Stromal cell of bone marrow (primary cell): ENCODE results near the gene C6orf141.

ENCODE experiments used
- DNase-seq: peaks from one replicate; pipeline ENCODE4 v3.0.0-alpha.2; 2012; ENCODE audit warnings: low read depth

Gene C6orf141

DNA sequence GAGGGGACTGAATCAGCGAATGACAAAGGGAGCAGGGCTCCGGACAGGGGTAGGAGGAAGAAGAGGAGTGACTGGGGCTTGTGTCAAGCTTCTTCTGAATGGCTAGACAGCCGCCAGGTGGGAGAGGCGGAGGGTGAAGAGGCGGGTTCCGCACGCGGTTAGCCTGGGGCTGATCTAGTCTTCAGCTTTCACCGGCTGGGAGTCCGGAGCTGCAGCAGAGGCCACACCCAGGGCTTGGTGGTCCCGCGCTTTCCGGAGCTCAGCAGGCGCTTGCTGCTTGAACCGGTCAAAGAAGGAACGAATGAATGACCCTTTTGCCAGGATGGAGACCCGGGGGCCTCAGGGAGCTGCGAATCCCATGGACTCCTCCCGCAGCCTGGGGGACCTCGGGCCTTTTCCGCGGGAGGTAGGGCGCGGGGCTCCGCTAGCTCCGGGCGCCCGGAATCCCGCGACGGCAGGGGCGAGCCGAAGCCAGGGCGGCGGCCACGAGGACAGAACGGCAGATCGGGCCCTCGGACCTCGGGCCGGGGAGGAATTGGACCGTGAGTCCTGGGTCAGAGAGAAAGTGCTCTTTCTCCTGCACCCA, at the start of gene C6orf141:
Gene C6orf141, plus strand, starts transcription at position 177 of the 586 bp plus-strand sequence. Its CDS starts 125 bp downstream, at position 302.
- no peak for DNase-seq

DNA sequence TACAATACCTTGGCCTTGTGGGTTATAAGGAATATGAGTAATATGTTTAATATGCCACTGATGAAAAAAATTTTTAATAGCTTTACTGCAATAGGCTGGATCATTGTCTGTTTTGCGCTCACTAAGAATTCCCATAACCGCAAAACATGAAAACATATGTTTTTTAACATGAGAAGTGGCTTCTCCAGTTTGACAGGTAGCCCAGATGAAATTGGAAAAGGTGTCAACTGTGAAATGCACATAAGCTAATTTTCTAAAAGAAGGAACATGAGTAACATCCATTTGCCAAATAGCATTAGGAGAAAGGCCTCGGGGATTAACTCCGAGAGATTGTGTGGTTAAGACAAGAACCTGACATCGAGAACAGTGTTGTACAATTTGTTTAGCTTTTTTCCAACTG, 45.8 kb upstream of the C6orf141 start:
- no peak for DNase-seq

DNA sequence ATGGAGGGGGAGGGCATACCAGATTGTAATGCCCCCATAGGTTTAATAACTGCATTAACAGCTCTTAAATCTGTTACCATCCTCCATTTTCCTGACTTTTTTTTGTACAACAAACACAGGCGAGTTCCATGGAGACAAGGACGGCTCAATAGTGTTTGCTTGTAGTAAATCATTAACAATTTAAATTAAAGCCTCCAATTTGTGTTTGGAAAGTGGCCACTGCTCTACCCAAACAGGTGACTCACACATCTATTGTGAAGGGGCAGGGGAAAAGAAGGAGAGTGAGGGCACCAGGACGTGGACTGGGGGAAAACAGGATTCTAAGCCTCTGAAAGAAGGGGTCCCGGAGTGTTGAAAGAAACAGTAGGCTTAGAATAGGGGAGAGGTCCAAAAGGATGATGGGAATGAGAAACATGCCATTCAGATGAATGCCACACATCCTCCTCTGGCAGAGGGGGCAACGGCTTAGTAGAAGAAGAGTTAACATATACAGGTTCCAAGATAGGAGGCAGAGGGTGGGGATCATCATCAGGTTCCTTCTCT, 43.8 kb upstream of the C6orf141 start:
- DNase-seq: no peak

DNA sequence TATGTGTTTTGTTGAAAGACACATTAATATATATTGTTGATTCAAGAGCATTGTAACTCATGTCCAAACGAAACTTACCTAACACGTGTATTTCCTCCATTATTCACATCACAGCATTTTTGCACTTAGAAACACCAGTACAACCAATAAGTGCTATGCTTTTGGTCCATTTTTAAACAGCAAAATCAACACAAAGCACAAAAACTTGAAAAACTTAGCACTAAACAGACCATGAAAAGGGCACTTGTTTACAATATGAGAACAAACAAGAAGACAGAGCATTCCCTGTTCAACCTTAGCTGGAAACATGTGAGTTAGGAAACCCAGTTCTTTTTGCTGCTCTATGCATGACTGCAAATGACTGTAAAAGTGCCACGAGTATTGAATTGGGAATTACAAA, 41.1 kb upstream of the C6orf141 start:
- DNase-seq: no peak

DNA sequence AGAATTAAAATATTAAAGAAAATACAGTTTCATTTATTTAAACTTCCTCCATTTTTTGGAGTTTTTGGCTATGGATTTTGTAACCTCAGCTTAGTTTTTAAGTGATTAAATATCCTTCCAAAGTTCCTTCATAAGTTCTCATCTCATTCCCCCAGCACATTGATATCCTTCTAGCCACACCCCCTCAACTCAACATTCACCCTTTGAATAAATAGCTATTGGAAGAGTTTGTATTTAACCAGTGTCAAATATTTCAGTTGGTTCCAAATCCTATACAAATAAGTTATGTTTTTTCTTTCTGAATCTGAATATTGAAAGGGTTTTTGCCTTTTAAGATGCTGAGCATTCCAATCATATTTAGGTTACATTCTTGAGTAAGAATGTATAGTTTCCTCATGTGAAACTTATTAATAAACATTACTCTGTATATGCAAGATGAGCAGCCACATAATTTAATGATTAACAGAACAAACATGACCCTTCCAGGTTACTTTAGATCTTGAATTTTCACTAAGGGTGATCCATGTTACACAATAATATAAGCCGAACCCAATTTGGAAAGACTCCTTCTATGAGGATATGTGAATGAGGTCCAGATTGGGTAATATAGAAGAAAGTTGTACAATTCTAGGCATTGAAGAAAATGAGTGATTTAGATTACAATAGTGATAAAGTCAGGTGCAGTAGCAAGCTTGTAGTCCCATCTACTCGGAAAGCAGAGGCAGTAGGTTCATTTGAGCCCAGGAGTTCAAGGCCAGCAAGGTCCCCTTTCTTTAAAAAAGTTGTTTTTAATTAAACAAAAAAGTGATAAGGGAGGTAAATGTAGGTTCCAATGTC, 37.1 kb upstream of the C6orf141 start:
- DNase-seq: no peak

DNA sequence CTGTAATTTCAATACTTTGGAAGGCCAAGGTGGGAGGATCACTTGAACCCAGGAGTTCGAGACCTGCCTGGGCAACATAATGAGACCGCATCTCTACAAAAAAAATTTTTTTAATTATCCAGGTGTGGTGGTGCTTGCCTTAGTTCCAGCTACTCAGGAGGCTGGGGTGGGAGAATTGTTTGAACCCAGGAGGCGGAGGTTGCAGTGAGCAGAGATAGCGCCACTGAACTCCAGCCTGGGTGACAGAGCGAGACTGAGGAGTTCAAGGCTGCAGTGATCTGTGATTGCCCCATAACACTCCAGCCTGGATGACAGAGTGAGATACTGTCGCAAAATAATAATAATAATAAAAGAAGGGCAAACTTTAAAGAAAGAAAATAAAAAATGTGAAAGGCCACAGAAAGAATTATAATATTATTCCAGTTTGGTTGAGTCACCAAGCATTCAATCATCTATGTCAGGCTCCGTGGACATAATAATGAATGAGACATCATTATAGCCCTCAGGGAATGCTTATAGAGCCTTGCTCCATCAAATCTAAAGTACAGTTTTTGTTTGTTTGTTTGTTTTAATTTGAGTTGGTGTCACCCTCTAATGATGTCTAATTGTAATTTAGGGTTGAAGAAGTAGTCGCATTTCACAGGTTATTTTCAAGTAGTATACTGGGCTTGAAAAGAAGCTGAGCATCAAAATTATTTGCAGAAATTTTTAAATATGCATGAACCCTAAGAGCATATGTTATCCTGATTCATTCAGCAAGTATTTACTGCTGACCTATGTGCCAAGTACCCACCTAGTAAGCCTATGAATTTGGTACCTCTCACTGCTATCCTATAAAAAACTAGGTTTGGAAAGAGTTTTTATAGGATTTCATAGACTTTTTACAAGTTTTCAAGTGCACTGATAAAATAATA, 35.6 kb upstream of the C6orf141 start:
- no peak for DNase-seq

DNA sequence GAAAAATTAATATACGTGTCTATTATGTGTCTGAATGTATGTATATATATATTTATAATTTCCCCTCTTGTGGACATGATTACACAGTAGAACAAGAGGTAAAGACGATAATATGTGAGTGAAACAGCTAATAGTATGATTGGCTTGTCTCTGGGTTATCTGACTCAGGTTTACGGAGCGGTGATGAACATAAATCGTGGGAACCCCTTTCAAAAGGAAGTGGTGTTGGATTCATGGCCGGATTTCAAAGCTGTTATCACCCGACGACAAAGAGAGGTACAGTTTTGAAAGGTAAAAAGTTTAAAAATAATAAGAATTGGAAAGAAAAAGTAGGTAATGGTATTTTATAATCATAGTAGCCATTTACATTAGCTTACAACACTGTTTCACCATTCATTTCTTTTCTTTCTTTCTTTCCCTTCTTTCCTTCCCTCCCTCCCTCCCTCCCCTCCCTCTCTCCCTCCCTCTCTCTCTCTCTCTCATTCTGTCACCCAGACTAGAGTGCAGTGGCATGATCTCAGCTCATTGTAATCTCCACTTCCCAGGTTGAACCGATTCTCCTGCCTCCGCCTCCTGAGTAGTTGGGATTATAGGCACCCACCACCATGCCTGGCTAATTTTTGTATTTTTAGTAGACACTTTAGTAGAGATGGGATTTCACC, 34.9 kb upstream of the C6orf141 start:
- no peak for DNase-seq

DNA sequence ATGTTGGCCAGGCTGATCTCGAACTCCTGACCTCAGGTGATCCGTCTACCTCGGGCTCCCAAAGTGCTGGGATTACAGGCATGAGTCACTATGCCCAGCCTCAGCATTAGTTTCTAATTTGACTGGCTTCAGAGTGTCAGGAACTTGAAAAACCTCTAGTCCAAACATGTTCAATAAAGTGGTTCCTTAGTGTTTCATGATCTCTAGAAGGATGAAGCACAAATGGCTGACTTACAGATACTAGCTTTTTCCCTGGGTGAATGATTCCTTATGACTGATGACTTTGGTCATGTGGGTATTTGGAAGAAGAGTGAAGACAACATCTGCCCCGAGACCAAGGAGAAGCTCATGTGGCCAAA, 34.3 kb upstream of the C6orf141 start:
- DNase-seq: no peak

DNA sequence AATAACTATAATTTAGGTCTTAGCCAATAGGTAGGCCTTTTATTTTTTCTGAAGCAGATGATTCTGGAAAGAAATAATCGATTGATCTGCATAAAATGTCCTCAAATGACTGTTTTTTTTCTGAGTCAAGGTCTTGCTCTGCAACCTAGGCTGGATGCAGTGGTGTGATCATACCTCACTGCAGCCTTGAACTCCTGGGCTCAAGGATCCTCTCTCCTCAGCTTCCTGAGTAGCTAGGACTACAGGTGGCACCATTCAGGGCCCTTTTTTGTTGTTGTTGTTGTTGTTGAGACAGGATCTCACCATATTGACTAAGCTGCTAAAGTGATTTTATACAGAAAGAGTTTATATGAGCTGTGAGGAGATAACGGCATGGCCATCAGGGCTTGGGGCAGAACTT, 32.5 kb upstream of the C6orf141 start:
- no peak for DNase-seq

DNA sequence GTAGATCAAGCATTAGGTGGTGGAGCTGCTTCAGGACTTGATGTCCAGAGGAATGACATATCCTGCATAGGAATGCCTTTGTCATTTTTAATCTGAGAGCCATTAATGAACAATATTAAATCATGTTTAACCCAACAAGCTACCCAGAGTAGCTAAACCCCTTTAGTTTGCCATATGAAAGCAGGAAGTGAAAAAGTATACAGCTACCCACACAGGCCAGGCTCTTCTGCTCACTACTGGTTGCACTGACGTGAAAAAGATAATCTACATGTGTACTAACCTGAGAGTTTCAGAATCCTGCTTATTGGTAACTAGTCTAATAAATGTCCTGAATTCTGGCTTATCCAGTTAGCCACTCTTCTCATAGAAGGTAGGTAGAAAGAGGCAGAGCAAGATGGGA, 30.8 kb upstream of the C6orf141 start:
- no peak for DNase-seq

DNA sequence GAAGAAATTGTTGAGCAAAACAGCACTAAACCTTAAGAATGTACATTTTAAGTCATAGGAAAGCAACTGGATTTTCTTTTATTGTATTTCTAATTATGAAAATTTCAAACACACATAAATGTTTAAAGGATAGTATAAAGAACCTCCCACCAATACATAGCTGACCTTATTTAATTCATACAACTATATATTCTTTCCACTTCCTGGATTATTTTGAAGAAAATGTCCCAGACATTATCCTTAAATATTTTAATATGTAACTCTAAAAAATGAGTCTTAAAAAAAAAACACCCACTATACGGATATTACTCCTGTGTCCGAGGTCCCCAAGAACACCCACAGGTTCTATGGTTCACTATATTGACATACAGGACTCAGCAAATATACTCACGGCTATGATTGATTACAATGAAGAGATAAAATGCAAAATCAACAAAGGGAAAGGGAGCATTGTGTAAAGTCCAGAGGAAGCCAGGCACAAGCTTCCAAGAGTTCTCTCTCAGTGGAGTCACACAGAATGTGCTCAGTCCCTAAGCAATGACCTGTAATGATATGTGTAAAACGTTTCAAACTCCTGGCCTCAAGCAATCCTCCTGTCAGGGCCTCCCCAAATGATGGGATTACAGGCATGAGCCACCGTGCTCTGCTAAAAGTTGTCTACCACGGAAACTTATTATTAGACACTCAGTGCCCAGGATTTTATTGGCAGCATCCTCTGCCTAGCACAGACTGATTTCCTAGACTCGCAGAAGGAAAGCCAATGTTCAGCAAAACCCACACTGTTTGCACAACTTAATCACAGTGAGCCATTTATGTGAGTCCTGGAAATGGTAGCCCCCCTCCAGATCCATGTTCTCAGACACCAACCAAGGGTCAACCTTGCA, 27.5 kb upstream of the C6orf141 start:
- no peak for DNase-seq

DNA sequence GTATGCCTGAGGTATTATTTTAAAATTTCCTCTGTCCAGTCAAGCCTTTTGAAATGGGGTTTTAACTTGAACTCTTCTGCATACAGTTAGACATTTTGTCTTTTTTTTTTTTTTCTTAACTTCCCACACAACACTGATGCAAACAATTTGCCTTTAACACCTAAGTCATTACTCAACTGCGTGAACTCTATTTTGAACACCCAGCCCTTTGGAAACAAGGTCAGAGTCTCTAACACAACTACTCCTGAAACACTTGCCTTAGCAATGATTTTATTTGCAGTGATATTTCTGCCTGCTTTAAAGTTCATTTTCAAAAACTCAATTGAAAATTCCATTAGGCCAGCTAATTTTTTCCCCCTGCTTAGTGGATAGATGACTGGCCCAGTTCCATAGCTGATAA, 26.6 kb upstream of the C6orf141 start:
- DNase-seq: no peak

DNA sequence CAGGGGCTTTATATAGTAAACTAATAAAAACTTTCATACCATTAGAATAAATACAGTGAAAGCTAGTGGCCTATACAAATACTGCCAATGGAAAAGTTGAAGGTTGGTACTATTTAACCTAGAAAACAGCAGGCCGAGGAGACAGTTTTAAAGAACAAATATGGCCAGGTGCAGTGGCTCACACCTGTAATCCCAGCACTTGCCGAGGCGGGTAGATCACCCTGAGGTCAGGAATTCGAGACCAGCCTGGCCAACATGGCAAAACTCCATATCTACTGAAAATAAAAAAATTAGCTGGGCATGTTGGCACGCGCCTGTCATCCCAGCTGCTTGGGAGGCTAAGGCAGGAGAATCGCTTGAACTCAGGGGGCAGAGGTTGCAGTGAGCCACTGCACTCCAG, 25.9 kb upstream of the C6orf141 start:
- DNase-seq: no peak

DNA sequence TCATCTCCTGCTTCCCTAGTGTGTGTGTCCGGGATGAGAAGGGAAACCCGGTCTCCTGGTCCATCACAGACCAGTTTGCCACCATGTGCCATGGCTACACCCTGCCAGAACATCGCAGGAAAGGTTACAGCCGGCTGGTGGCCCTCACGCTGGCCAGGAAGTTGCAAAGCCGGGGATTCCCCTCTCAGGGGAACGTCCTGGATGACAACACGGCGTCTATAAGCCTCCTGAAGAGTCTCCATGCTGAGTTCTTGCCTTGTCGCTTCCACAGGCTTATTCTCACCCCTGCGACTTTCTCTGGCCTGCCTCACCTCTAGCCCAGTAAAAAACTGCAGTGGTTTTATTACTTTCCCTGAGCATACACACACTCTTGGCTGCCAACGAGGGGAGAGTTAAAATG, 23.9 kb upstream of the C6orf141 start:
- DNase-seq: no peak

DNA sequence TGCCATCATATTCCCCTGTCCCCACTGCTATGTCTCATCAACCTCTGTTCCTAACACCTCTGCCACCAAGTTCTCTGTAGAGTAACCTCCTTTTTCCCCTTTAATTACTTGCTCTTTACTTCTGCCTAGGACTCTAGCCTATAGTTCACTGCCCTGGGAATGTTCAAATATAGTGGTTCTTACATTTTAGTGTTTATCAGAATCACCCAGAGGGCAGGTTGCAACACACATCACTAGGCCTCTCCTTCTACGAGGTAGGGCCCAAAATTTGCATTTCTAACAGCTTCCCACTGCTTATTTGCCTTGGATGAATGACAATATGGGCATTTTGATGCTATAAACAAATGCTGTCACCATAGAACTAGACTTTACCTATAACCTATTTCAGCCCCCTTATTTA, 23.1 kb upstream of the C6orf141 start:
- DNase-seq: no peak

DNA sequence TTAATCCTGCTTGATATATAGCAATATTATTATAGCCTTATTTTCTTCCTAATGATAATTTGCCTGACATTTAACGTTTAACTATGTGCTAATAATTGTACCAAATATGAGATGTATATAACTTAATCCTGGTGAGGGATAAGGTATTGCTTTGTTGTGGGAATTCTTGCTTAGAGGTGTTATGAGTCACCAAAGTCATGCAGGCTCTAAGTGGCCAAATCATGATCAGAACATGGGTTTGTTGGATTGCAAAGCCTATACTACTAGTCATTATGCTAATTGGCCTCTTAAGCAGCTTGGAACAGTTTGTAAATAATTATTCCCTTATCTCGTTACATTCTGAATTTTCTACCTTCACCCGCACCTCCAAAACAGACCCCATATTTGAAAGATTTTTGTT, 21.9 kb upstream of the C6orf141 start:
- no peak for DNase-seq

DNA sequence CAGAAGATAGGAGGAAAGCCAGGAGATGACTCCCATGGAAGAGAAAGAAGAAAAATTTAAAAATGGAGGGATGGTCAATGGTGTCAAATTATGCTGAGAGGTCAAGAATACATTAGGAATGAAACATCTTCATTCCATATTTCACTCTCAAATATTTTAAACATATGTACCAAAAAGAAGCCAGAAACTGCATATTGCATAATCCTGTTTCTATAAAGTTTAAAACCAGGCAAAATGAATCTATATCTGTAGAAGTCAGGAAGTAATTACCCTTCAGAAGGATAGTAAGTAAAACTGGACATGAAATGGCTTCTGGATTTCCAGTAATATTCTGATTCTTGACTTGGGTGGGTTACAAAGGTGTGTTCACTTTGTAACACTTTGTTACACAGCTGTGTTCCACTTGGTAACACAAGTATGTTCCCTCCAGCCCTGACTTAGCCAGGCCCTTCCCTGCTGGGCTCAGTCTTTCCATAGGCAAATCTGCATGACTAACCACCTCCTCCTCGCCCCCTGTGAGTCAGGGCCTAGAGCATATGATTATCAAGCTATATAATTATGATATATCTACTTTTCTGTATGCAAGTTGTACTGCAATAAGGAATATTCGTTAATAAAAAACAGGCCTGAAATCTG, 20.2 kb upstream of the C6orf141 start:
- no peak for DNase-seq

DNA sequence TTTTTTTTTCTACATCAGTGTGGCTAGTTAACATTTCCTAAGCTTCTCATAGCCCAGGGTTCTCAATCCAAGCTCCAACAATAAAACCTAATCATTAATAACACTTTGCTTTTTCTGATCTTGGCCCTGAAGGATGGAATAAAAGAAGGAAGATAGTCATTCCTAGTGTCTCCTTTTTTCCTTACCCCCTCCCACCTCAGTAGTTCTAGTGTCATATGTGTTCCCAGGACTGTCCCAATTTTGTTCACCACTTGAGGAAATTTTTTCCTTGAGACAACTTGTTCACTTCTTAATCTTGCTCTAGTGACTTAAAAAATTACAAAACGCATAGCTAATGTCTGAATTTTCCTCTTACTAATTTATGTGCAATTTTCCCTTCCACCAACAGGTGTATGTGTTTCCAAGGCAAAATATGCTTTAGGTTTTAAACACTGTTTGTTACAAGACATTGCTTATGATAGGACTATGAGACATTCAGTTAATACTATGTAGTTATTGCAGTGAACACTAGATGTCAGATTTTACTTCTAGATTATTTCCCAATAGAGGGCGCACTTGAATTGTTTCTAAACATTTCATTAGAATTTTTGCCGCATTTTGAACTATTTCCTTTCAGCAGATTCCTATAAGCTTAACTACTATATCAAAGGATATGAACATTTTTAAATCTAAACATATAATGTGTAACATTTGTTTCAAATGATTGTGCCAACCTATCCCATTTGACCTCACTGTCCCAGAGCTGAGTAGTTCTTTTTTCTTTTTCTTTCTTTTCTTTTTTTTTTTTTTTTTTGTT, 18.5 kb upstream of the C6orf141 start:
- DNase-seq: peak; percentile 33

DNA sequence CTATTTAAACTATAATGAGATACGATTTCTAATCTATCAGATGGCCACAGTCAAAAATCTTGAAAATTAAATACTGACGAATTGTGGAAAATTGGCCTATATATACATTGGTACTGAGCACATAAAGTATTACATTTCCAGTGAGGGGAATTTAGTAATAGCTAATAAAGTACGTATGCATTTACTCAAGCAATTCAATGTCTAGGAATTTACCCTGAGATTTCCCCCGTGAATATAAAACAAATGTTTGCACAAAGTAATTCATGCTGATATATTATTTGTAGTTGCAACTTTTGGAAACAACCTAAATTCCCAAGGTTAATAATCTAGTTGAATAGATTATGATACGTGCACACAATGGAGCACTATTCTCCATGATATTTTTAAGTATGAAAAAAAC, 14.7 kb upstream of the C6orf141 start:
- DNase-seq: no peak

DNA sequence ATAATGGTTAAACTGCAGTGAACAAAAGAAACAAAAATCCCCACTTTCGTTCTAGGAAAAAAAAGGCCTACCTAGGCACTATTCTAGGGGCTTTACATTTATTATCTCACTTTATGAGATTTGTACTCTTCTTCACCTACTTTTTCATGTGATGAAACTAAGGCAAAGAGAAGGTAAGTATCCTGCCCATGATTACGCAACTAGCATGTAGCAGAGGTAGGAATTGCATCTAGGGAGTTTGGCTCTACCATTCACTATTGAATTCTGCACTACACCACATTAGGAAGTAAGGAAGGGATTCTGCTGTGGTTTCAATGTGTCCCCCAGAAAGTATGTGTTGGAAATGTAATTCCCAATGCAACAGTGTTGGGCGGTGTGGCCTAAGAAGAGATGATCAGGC, 11.4 kb upstream of the C6orf141 start:
- DNase-seq: no peak
